HepG2 (cell line): Measurements from ENCODE around the gene JUND. TPM values are rescaled to one million over a fixed set of nuclear protein-coding genes. Genes with fewer than 3 reads are reported as not detected.
A peak's percentile ranks its signal among the peaks of the same experiment; 100 is the strongest.

Experiments
- HNF4A ChIP-seq: sonication (generic); formaldehyde crosslinking; IDR thresholded peaks from 2 replicates; pipeline ENCODE4 v1.4.0; 2020; ENCODE audit warnings: missing genetic modification reagents
- MBNL3 ChIP-seq: fragments of 250-450 bp; sonication (Bioruptor Pico); conservative IDR thresholded peaks from 2 replicates; pipeline ENCODE4 v1.8.0; 2022; ENCODE audit warnings: mild to moderate bottlenecking, inconsistent platforms
- SMAD9 ChIP-seq: sonication (generic); formaldehyde crosslinking; IDR thresholded peaks from 2 replicates; pipeline ENCODE4 v1.5.1; 2020; ENCODE audit warnings: mild to moderate bottlenecking, missing genetic modification reagents
- TFDP2 ChIP-seq: sonication (generic); formaldehyde crosslinking; IDR thresholded peaks from 2 replicates; pipeline ENCODE4 v1.4.0; 2020; ENCODE audit warnings: missing genetic modification reagents
- UBTF ChIP-seq: sonication (generic); formaldehyde crosslinking; IDR thresholded peaks from 2 replicates; pipeline ENCODE4 v1.4.0; 2020; ENCODE audit warnings: mild to moderate bottlenecking, missing genetic modification reagents
- ZFP36L2 ChIP-seq: sonication (generic); formaldehyde crosslinking; IDR thresholded peaks from 2 replicates; pipeline ENCODE4 v1.4.0; 2020; ENCODE audit warnings: missing genetic modification reagents
- ZNF207 ChIP-seq: fragments of 450-650 bp; IDR thresholded peaks from 2 replicates; pipeline ENCODE4 v1.6.1; 2016; ENCODE audit warnings: antibody characterized with exemption, borderline replicate concordance
- ZNF260 ChIP-seq: sonication (generic); formaldehyde crosslinking; IDR thresholded peaks from 2 replicates; pipeline ENCODE4 v1.4.0; 2020; ENCODE audit warnings: missing genetic modification reagents, low read depth, mild to moderate bottlenecking, borderline replicate concordance
- ZNF350 ChIP-seq: sonication (generic); formaldehyde crosslinking; IDR thresholded peaks from 2 replicates; pipeline ENCODE4 v1.4.0; 2020; ENCODE audit warnings: mild to moderate bottlenecking, low read depth, missing genetic modification reagents, borderline replicate concordance
- ZNF382 ChIP-seq: sonication (generic); formaldehyde crosslinking; IDR thresholded peaks from 2 replicates; pipeline ENCODE4 v1.5.0; 2020; ENCODE audit warnings: missing genetic modification reagents, mild to moderate bottlenecking, borderline replicate concordance
- ZNF572 ChIP-seq: sonication (generic); formaldehyde crosslinking; IDR thresholded peaks from 2 replicates; pipeline ENCODE4 v1.5.1; 2020; ENCODE audit warnings: mild to moderate bottlenecking, missing genetic modification reagents
- ZNF639 ChIP-seq: conservative IDR thresholded peaks from 2 replicates; pipeline ENCODE4 v1.6.1; 2018; ENCODE audit warnings: missing genetic modification reagents
- polyA plus RNA-seq, 8 experiments: library from polyadenylated mRNA; depleted of rRNA in 3 of 8; stranded (reverse) in 7 of 8; unstranded in 1 of 8; fragments of >200 nt; fragmentation: Illumina TruSeq in 4 of 8; extraction: Trizol in 4 of 8; gene quantifications; 2 replicates each; pipeline versions ENCODE4 v1.2.1 to v1.2.3, GENCODE V29; 2011 to 2016; ENCODE audit warnings: low read depth in 4 of 8, missing spikeins in 1 of 8, mixed read lengths in 1 of 8; ENCODE audit not compliant: insufficient read depth in 1 of 8
- total RNA-seq, 5 experiments: library from RNA; depleted of rRNA; stranded (reverse); fragments of >200 nt; fragmentation: Illumina TruSeq; extraction: Trizol; gene quantifications; 2 replicates each; pipeline ENCODE4 v1.2.3, GENCODE V29; 2016; ENCODE audit warnings: low read depth in 1 of 5
- TF ChIP-seq, protein P1 (sequence below): sonication (generic); formaldehyde crosslinking; IDR thresholded peaks from 2 replicates; pipeline ENCODE4 v1.5.1; 2020; ENCODE audit warnings: mild to moderate bottlenecking, missing genetic modification reagents, borderline replicate concordance
- TF ChIP-seq, protein P2 (sequence below): sonication (generic); formaldehyde crosslinking; IDR thresholded peaks from 2 replicates; pipeline ENCODE4 v1.8.0; 2022; ENCODE audit warnings: mild to moderate bottlenecking, missing genetic modification reagents; ENCODE audit not compliant: insufficient replicate concordance

JUND gene
- total and polyA plus RNA-seq, 2 of the 13 experiments (the other 11 are each of a cell fraction or from before 2014, with no cell fraction given), result 41.2 to 59.8 TPM

DNA sequence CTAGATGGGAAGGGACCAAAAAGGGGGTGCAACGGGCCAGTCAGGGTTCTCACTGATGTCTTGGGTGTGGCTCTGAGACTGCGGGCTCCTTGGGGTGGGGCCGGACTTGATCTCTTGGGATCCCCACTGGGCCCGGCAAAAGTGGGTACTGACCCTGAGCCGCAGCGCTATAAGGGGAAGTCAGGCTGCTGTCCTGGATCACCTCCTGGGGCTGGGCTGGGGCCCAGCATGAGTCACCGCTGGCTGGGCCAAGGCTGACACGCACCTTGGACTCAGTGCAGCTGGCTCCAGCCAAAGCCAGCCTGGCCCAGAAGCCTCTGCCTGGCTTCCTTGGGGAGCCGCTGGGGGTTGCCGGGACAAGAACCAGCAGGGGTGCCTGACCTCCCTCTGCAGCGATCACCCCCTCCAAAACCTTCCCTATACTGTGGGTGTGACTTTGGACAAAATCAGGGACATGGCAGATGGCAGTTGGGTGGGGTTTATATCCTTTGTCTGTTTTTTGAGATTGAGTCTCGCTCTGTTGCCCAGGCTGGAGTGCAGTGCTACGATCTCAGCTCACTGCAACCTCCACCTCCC, 6.6 kb downstream of the JUND start (continued):
- no peak for TF ChIP-seq TFDP2 (CRISPR knock-in tag)
- TF ChIP-seq ZNF260 (CRISPR knock-in tag), result no peak
- peak; percentile 83 for TF ChIP-seq UBTF (CRISPR knock-in tag)
- TF ChIP-seq HNF4A (CRISPR knock-in tag), result peak; percentile 92
- TF ChIP-seq SMAD9, result no peak
- TF ChIP-seq MBNL3 (CRISPR knock-in tag), result no peak
- TF ChIP-seq, protein P1, sequence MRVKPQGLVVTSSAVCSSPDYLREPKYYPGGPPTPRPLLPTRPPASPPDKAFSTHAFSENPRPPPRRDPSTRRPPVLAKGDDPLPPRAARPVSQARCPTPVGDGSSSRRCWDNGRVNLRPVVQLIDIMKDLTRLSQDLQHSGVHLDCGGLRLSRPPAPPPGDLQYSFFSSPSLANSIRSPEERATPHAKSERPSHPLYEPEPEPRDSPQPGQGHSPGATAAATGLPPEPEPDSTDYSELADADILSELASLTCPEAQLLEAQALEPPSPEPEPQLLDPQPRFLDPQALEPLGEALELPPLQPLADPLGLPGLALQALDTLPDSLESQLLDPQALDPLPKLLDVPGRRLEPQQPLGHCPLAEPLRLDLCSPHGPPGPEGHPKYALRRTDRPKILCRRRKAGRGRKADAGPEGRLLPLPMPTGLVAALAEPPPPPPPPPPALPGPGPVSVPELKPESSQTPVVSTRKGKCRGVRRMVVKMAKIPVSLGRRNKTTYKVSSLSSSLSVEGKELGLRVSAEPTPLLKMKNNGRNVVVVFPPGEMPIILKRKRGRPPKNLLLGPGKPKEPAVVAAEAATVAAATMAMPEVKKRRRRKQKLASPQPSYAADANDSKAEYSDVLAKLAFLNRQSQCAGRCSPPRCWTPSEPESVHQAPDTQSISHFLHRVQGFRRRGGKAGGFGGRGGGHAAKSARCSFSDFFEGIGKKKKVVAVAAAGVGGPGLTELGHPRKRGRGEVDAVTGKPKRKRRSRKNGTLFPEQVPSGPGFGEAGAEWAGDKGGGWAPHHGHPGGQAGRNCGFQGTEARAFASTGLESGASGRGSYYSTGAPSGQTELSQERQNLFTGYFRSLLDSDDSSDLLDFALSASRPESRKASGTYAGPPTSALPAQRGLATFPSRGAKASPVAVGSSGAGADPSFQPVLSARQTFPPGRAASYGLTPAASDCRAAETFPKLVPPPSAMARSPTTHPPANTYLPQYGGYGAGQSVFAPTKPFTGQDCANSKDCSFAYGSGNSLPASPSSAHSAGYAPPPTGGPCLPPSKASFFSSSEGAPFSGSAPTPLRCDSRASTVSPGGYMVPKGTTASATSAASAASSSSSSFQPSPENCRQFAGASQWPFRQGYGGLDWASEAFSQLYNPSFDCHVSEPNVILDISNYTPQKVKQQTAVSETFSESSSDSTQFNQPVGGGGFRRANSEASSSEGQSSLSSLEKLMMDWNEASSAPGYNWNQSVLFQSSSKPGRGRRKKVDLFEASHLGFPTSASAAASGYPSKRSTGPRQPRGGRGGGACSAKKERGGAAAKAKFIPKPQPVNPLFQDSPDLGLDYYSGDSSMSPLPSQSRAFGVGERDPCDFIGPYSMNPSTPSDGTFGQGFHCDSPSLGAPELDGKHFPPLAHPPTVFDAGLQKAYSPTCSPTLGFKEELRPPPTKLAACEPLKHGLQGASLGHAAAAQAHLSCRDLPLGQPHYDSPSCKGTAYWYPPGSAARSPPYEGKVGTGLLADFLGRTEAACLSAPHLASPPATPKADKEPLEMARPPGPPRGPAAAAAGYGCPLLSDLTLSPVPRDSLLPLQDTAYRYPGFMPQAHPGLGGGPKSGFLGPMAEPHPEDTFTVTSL (CRISPR knock-in tag), result no peak; the same call in 1 of the 2 replicates
- no peak for TF ChIP-seq ZNF639 (CRISPR knock-in tag)
- peak; percentile 78 for TF ChIP-seq ZNF350 (CRISPR knock-in tag)
- no peak for TF ChIP-seq ZFP36L2
- no peak for TF ChIP-seq ZNF572 (CRISPR knock-in tag)
- TF ChIP-seq ZNF207, result no peak
- no peak for TF ChIP-seq ZNF382 (CRISPR knock-in tag)
- TF ChIP-seq, protein P2, sequence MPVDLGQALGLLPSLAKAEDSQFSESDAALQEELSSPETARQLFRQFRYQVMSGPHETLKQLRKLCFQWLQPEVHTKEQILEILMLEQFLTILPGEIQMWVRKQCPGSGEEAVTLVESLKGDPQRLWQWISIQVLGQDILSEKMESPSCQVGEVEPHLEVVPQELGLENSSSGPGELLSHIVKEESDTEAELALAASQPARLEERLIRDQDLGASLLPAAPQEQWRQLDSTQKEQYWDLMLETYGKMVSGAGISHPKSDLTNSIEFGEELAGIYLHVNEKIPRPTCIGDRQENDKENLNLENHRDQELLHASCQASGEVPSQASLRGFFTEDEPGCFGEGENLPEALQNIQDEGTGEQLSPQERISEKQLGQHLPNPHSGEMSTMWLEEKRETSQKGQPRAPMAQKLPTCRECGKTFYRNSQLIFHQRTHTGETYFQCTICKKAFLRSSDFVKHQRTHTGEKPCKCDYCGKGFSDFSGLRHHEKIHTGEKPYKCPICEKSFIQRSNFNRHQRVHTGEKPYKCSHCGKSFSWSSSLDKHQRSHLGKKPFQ (CRISPR knock-in tag), result peak; percentile 29
